ENCODE measurements around the gene THRSP.
"Not testable (repeated sequence)": the region's sequence is repeated elsewhere in the genome, so short reads cannot be mapped to it uniquely, and the experiment has no call there.

The THRSP gene

GRCh38 chr11:78080818-78081495, 17.3 kb downstream of the THRSP start:
- DNase-seq: no peak
- in situ Hi-C loops (cut with HindIII; ENCODE audit: low pct_ligation_motif_present, low pct_unique_long_range_greater_than_20kb, low sequenced_read_pairs): no loop called here

- in situ Hi-C loops (cut with HindIII; ENCODE audit: low pct_ligation_motif_present, low pct_unique_long_range_greater_than_20kb, low sequenced_read_pairs): no loop called here
Measured at GRCh38 chr11:78081583-78081982, 17.9 kb downstream of the THRSP start.

GRCh38 chr11:78082146-78082545, 18.5 kb downstream of the THRSP start:
- DNase-seq: no peak
- in situ Hi-C loops (cut with HindIII; ENCODE audit: low pct_ligation_motif_present, low pct_unique_long_range_greater_than_20kb, low sequenced_read_pairs): no loop called here

More at GRCh38 chr11:78081583-78081982, 17.9 kb downstream of the THRSP start:
- DNase-seq: no peak

GRCh38 chr11:78083021-78083420, 19.4 kb downstream of the THRSP start:
- in situ Hi-C loops (cut with HindIII; ENCODE audit: low pct_ligation_motif_present, low pct_unique_long_range_greater_than_20kb, low sequenced_read_pairs): no loop called here
- DNase-seq: no peak

GRCh38 chr11:78084506-78084905, 20.8 kb downstream of the THRSP start:
- in situ Hi-C loops (cut with HindIII; ENCODE audit: low pct_ligation_motif_present, low pct_unique_long_range_greater_than_20kb, low sequenced_read_pairs); DNase-seq: not testable (repeated sequence)

GRCh38 chr11:78085972-78086371, 22.3 kb downstream of the THRSP start:
- in situ Hi-C loops (cut with HindIII; ENCODE audit: low pct_ligation_motif_present, low pct_unique_long_range_greater_than_20kb, low sequenced_read_pairs): no loop called here
- DNase-seq: no peak

- DNase-seq; in situ Hi-C loops (cut with HindIII; ENCODE audit: low pct_ligation_motif_present, low pct_unique_long_range_greater_than_20kb, low sequenced_read_pairs): not testable (repeated sequence)
Measured at GRCh38 chr11:78086521-78087074, 22.9 kb downstream of the THRSP start.

- DNase-seq: no peak
- in situ Hi-C loops (cut with HindIII; ENCODE audit: low pct_ligation_motif_present, low pct_unique_long_range_greater_than_20kb, low sequenced_read_pairs): no loop called here
Measured at GRCh38 chr11:78094250-78094649, 30.6 kb downstream of the THRSP start.

GRCh38 chr11:78097666-78098385, 34.2 kb downstream of the THRSP start:
- no peak for DNase-seq
- in situ Hi-C loops (cut with HindIII; ENCODE audit: low pct_ligation_motif_present, low pct_unique_long_range_greater_than_20kb, low sequenced_read_pairs): no loop called here

- in situ Hi-C loops (cut with HindIII; ENCODE audit: low pct_ligation_motif_present, low pct_unique_long_range_greater_than_20kb, low sequenced_read_pairs): no loop called here
- no peak for DNase-seq
Measured at GRCh38 chr11:78099666-78100065, 36.0 kb downstream of the THRSP start.

GRCh38 chr11:78100261-78100660, 36.6 kb downstream of the THRSP start:
- DNase-seq: no peak
- in situ Hi-C loops (cut with HindIII; ENCODE audit: low pct_ligation_motif_present, low pct_unique_long_range_greater_than_20kb, low sequenced_read_pairs): no loop called here

GRCh38 chr11:78100676-78101472, 37.2 kb downstream of the THRSP start:
- in situ Hi-C loops (cut with HindIII; ENCODE audit: low pct_ligation_motif_present, low pct_unique_long_range_greater_than_20kb, low sequenced_read_pairs): no loop called here
- peak; percentile 9 for DNase-seq

GRCh38 chr11:78109081-78110015, 45.7 kb downstream of the THRSP start:
- in situ Hi-C loops (cut with HindIII; ENCODE audit: low pct_ligation_motif_present, low pct_unique_long_range_greater_than_20kb, low sequenced_read_pairs): no loop called here
- no peak for DNase-seq

- DNase-seq: no peak
- in situ Hi-C loops (cut with HindIII; ENCODE audit: low pct_ligation_motif_present, low pct_unique_long_range_greater_than_20kb, low sequenced_read_pairs): no loop called here
Measured at GRCh38 chr11:78110351-78110750, 46.7 kb downstream of the THRSP start.

- DNase-seq: no peak
- in situ Hi-C loops (cut with HindIII; ENCODE audit: low pct_ligation_motif_present, low pct_unique_long_range_greater_than_20kb, low sequenced_read_pairs): no loop called here
Measured at GRCh38 chr11:78110830-78111229, 47.2 kb downstream of the THRSP start.

- in situ Hi-C loops (cut with HindIII; ENCODE audit: low pct_ligation_motif_present, low pct_unique_long_range_greater_than_20kb, low sequenced_read_pairs): no loop called here
- no peak for DNase-seq
Measured at GRCh38 chr11:78111298-78111697, 47.6 kb downstream of the THRSP start.

- in situ Hi-C loops (cut with HindIII; ENCODE audit: low pct_ligation_motif_present, low pct_unique_long_range_greater_than_20kb, low sequenced_read_pairs): no loop called here
- DNase-seq: no peak
Measured at GRCh38 chr11:78112582-78113275, 49.1 kb downstream of the THRSP start.
